ENCODE results near the gene ZBTB14. TPM values are rescaled to one million over a fixed set of nuclear protein-coding genes. Genes with fewer than 3 reads are reported as not detected.
A peak's percentile ranks its signal among the peaks of the same experiment; 100 is the strongest.

ZBTB14 gene
- total RNA-seq, 2 donors from 2014 or later: 10.7 to 11.8 TPM

DNA sequence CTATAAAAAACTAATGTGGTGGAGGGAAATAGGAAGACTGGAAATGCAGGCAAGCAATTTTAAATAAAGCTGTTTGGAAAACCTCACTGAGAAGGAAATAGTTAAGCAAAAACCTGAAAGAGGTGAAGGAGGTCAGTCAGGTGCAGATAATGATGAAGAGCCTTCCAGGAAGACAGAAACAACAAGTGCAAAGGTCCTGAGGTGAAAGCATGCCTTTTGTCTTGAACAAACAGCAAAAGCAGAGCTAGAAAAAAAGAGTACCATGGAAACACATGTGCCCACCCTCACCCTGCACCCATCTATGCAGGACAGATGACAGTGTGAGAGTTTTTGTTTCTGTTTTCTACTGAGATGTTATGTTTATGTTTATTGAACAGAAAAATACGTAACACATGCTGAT is 8.1 kb upstream of the ZBTB14 start:
- intact Hi-C loops (cut with DNase I): no loop called here
- no peaks in the 10 kb centered on the region for H3K27me3 ChIP-seq
- no peak overlapping the region for H3K4me3 ChIP-seq
- no peaks in the 10 kb centered on the region for H3K4me1 ChIP-seq
- H3K36me3 ChIP-seq: no peaks in the 10 kb centered on the region
- TF ChIP-seq, protein P1, sequence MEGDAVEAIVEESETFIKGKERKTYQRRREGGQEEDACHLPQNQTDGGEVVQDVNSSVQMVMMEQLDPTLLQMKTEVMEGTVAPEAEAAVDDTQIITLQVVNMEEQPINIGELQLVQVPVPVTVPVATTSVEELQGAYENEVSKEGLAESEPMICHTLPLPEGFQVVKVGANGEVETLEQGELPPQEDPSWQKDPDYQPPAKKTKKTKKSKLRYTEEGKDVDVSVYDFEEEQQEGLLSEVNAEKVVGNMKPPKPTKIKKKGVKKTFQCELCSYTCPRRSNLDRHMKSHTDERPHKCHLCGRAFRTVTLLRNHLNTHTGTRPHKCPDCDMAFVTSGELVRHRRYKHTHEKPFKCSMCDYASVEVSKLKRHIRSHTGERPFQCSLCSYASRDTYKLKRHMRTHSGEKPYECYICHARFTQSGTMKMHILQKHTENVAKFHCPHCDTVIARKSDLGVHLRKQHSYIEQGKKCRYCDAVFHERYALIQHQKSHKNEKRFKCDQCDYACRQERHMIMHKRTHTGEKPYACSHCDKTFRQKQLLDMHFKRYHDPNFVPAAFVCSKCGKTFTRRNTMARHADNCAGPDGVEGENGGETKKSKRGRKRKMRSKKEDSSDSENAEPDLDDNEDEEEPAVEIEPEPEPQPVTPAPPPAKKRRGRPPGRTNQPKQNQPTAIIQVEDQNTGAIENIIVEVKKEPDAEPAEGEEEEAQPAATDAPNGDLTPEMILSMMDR (IDR thresholded peaks at IDR 0.05): no peak
- H3K27ac ChIP-seq: no peak overlapping the region
- no peak for DNase-seq
- H3K9me3 ChIP-seq: no peaks in the 10 kb centered on the region
- no peak overlapping the region for H3K9ac ChIP-seq (ENCODE audit: low read depth in 2 of 2, low read length in 2 of 2)

DNA sequence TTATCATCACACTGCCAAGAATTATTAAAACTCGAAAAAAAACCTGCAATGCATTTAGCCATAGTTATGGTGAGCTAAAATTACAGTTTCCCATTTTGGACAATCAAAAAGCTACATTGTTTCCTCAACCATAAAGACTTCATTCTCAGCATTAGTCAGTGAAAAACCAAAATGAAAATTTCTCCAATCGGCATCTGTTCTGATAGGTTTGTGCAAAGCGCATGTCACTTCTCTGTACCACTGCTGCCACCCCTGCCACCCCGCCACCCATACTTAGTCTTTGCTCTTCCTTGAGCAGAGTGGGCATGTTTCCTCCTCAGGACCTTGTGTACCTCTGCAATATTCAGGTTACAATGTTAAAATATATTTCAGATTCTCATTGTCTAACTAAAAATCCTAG is 7.1 kb upstream of the ZBTB14 start:
- no peaks in the 10 kb centered on the region for H3K9me3 ChIP-seq
- no peaks in the 10 kb centered on the region for H3K4me1 ChIP-seq
- intact Hi-C loops (cut with DNase I): no loop called here
- no peaks in the 10 kb centered on the region for H3K36me3 ChIP-seq
- H3K4me3 ChIP-seq: no peak overlapping the region
- no peak overlapping the region for H3K27ac ChIP-seq
- H3K27me3 ChIP-seq: no peaks in the 10 kb centered on the region
- DNase-seq: no peak
- no peak overlapping the region for H3K9ac ChIP-seq (ENCODE audit: low read depth in 2 of 2, low read length in 2 of 2)
- TF ChIP-seq, protein P1 (IDR thresholded peaks at IDR 0.05): no peak

DNA sequence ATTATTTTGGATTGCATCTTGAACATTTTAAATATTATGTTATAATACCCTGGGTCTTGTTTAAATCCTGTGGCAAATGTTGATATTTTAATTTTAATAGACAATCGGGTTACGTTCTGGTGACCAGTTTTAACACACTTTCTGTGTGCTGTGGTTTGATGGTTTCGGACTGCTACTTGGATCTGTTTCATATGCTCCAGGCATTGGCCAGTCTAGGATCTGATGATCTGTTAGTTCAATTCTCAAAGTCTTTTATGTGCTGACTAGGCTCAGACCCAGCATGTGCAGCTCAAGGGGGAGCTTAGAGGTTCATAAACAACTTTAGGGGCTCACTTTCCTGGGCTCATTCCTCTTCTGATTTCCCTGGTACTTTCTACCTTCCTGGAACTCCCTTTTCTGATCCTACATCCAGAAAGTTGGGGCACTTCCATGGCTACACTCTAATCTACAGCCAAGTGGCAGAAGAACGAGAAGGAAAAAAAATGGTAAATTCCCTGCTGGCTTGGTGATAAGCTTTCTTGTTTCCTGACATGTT is 5.0 kb upstream of the ZBTB14 start:
- intact Hi-C loops (cut with DNase I): no loop called here
- DNase-seq: no peak

DNA sequence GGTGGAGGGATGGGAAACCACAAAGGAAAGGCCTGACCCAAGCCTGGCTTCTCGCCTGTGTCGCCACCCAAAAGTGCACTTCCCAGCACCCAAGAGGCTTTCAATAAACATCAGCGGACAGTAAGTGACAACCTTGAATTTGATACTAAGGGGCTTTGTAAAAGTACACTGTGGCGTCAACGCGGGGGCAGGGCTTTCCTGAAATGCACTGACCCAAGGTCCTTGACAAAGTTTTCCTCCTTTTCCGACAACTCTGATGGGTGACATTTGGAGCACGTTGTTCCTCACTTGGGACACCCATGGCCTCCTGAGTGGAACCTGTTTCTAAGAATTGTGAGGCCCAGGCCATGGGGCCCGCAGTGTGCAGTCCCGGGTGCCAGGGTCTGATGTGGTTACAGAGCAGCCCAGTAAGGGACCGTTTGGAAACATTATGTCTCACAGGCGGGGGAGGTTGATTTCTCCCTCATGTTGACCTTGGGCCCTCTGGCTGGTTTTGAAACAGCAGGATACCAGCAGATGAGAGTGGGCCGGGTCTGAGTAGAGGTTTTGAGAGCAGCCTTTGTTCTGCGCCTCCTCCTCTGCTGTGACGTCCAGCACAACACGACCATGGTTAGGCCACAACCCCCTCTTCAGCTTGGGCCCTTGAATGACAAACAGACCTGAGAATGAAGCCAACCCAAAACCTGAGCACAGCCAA is 2.8 kb upstream of the ZBTB14 start:
- intact Hi-C loops (cut with DNase I): no loop called here
- H3K27ac ChIP-seq: no peak overlapping the region
- TF ChIP-seq, protein P1 (IDR thresholded peaks at IDR 0.05): no peak

More for the DNA sequence above, 5.0 kb upstream of the ZBTB14 start:
- H3K27me3 ChIP-seq: no peaks in the 10 kb centered on the region
- no peaks in the 10 kb centered on the region for H3K9me3 ChIP-seq
- H3K36me3 ChIP-seq: no peaks in the 10 kb centered on the region
- no peak overlapping the region for H3K4me3 ChIP-seq
- TF ChIP-seq, protein P1 (IDR thresholded peaks at IDR 0.05): no peak
- no peak overlapping the region for H3K27ac ChIP-seq
- H3K4me1 ChIP-seq: peaks cover 5% of the 10 kb centered on the region
- H3K9ac ChIP-seq (ENCODE audit: low read depth in 2 of 2, low read length in 2 of 2): no peak overlapping the region

DNA sequence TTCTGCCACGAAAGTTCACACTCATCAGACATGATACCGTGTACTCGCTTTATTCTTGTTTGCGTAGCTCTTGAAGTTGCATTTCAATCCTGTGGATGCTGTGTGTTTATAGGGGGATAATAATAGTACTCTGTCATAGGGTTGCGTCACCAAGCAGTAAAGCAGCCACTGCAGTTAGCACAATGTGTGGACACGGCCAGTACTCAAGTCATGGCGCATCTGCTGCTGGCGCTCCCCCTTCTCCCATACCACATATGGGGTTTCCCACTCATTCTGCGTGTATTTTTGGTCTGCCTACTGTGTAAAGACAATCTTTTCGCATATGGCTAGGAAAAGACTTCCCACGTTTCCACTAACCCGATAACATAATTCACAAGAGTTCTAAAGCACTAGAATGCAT is 2.1 kb upstream of the ZBTB14 start:
- intact Hi-C loops (cut with DNase I): loop anchor here (2.0 kb wide), 1 partner anchor 59 kb away; no protein-coding TSS in a partner anchor
- H3K4me3 ChIP-seq: peak overlapping the region; percentile 55
- no peak for DNase-seq
- no peaks in the 10 kb centered on the region for H3K9me3 ChIP-seq
- peaks cover 8% of the 10 kb centered on the region for H3K4me1 ChIP-seq
- H3K27me3 ChIP-seq: no peaks in the 10 kb centered on the region
- TF ChIP-seq, protein P1 (IDR thresholded peaks at IDR 0.05): no peak
- H3K9ac ChIP-seq (ENCODE audit: low read depth in 2 of 2, low read length in 2 of 2): no peak overlapping the region
- no peak overlapping the region for H3K27ac ChIP-seq
- no peaks in the 10 kb centered on the region for H3K36me3 ChIP-seq

More for the DNA sequence above, 2.8 kb upstream of the ZBTB14 start:
- H3K9ac ChIP-seq (ENCODE audit: low read depth in 2 of 2, low read length in 2 of 2): no peak overlapping the region
- no peaks in the 10 kb centered on the region for H3K27me3 ChIP-seq
- H3K36me3 ChIP-seq: no peaks in the 10 kb centered on the region
- H3K9me3 ChIP-seq: no peaks in the 10 kb centered on the region
- peaks cover 8% of the 10 kb centered on the region for H3K4me1 ChIP-seq
- no peak overlapping the region for H3K4me3 ChIP-seq
- no peak for DNase-seq

All from colonic mucosa (tissue), 4 donors.